ENCODE measurements around the gene FOXR1.
"Not testable (repeated sequence)": the region's sequence is repeated elsewhere in the genome, so short reads cannot be mapped to it uniquely, and the experiment has no call there.

FOXR1 gene

GRCh38 chr11:118948000-118948399 is 23.6 kb upstream of the FOXR1 start:
- no peak for DNase-seq

- DNase-seq: no peak
Measured at GRCh38 chr11:118953265-118953664, 18.3 kb upstream of the FOXR1 start.

GRCh38 chr11:118953976-118954375 is 17.6 kb upstream of the FOXR1 start:
- not testable (repeated sequence) for DNase-seq

GRCh38 chr11:118956094-118956846 is 15.3 kb upstream of the FOXR1 start, which contains the start of gene UPK2:
Gene UPK2, plus strand, starts transcription at chr11:118956298. Its CDS starts 53 bp downstream, at chr11:118956351.
- DNase-seq: peak; percentile 88

DNA sequence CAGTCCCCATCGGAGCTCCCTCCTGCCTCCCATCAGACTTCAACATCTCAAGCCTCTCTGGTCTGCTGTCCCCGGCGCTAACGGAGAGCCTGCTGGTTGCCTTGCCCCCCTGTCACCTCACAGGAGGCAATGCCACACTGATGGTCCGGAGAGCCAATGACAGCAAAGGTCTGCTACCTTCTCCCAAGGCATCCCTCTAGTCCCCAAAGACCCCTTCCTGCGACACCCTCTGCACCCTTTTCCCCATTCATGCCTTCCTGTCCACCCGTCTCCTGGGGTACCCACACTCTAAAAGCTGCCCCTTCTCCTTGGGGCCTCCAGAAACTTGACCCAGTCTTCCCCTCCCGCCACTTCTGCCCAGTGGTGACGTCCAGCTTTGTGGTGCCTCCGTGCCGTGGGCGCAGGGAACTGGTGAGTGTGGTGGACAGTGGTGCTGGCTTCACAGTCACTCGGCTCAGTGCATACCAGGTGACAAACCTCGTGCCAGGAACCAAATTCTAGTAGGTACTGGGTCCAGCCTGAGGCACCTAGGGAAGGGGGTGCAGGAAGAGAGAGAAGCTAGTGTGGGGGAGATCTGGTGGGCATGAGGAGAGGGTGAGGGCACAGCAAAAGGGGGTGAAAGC is 14.6 kb upstream of the FOXR1 start:
- no peak for DNase-seq

DNA sequence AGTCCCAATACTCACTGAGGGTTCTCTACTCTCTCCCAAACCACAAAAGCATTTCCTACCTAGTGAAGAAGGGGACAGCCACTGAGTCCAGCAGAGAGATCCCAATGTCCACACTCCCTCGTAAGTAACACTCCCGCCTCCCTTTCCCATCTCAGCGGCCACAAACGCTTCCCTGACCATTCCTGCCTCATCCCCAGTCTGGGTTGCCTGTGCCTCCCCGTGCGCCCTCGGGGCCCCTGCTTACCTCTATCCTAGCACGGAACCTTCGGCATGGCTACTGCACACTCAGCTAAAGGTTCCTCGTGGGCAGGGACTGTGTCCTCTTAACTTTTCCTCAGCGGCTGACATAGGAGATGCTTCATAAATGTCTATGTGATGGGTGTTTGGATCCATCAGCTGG is 14.0 kb upstream of the FOXR1 start:
- DNase-seq: no peak

GRCh38 chr11:118957968-118958367 is 13.6 kb upstream of the FOXR1 start:
- no peak for DNase-seq

GRCh38 chr11:118958577-118958976 is 13.0 kb upstream of the FOXR1 start:
- DNase-seq: no peak

- DNase-seq: no peak
Measured at GRCh38 chr11:118961189-118961588, 10.4 kb upstream of the FOXR1 start.

GRCh38 chr11:118961591-118961990 is 10.0 kb upstream of the FOXR1 start:
- DNase-seq: no peak

GRCh38 chr11:118969508-118969907 is 2.1 kb upstream of the FOXR1 start:
- not testable (repeated sequence) for DNase-seq

- DNase-seq: no peak
Measured at GRCh38 chr11:118973985-118974384, 2.4 kb downstream of the FOXR1 start.

DNA sequence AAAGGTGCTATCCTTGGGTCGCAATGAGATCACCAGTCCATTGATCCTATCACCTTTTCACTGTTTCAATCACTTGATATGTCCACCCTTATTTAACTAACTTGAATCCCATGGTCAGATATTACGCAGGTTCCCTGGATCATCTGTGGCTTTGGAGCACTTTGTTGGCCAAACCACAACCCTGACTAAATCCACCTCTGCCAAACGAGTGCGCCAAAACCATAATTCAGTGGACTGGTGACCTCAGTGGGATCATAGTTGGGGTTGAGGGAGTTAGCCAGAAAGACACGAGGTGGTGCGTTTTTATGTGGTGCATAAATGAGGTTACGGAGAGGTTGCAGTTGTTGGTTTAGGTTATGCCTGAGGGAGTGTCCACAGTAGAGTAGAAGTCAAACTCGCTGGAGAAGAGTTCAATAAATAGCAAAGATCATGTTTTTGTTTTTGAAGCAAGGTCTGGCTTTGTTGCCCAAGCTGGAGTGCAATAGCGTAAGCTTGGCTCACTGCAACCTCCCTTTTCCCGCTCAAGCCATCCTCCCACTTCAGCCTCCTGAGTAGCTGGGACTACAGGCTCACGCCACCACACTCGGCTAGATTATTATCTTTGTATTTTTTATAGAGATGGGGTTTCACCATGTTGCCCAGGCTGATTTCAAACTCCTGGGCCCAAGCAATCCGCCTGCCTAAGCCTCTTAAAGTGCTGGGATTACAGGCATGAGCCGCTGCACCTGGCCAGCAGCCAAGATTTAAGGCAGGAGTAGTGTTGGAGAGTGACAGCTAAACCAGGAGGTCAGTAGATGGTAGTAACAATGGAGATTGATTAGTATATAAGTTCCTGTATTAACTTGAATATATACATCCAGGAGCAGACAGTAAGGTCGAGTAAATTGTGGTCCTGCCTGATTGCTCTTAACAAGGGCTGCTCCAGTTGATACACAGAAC is 4.5 kb downstream of the FOXR1 start:
- DNase-seq: peak; percentile 42

DNA sequence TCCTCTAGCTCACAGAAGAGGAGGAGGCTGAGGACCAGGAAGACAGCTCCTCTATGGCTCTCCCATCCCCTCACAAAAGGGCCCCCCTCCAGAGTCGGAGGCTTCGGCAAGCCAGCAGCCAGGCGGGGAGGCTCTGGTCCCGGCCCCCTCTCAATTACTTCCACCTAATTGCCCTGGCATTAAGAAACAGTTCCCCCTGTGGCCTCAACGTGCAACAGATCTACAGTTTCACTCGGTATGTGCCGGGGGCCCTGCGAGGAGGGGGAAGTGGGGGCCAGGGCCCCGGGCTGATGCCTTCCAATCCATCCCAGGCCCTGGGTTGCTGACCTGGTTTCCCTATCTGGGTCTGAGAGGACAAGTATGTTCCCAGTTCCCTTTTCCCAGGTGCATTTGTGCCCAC is 7.9 kb downstream of the FOXR1 start:
- DNase-seq: no peak

DNA sequence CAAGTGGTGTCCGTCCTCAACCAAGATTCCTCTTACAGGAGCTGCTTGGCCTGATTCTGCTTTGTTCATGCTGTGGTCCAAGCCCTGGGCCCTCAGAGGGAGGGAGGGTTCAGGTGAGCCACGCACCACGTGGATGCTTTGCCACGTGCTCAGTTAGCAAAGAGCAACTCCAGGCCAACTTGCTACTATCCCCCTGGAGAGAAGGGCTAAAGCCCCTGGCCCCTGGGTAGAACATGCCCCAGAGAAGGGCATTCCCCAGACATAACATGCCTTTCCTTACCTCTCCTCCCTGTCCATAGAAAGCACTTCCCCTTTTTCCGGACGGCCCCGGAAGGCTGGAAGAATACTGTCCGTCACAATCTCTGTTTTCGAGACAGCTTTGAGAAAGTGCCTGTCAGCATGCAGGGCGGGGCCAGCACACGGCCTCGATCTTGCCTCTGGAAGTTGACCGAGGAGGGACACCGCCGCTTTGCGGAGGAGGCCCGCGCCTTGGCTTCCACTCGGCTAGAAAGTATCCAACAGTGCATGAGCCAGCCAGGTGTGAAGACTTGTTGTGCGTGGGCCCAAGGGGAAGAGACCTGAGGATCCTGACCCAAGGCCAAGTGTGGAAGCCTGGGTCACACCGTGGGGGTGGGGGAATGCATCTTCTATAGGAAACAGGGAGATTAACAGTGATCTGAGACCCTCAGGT is 8.8 kb downstream of the FOXR1 start:
- peak; percentile 44 for DNase-seq

GRCh38 chr11:118984337-118984736 is 12.8 kb downstream of the FOXR1 start:
- not testable (repeated sequence) for DNase-seq

DNA sequence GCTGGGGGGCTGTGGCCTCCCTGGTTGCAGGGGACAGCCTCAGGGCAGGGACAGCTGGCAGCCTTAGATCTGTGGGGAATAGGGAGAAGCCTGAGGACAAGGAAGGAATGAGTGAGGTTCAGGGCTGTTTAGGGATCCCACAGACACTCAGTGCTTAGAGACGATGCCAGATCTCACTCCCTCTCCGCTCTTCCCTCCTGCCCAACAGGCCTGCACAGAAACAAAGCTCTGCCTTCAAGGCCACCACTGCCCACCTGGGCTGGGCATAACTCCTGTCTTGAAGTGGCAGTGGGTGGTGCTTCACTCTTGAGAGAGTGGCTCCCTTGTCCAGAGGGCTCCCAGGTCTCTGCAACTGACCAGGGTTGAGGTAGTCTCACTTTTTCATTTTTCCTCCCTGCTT is 13.3 kb downstream of the FOXR1 start:
- no peak for DNase-seq

GRCh38 chr11:118988280-118988679 is 16.7 kb downstream of the FOXR1 start:
- DNase-seq: no peak

DNA sequence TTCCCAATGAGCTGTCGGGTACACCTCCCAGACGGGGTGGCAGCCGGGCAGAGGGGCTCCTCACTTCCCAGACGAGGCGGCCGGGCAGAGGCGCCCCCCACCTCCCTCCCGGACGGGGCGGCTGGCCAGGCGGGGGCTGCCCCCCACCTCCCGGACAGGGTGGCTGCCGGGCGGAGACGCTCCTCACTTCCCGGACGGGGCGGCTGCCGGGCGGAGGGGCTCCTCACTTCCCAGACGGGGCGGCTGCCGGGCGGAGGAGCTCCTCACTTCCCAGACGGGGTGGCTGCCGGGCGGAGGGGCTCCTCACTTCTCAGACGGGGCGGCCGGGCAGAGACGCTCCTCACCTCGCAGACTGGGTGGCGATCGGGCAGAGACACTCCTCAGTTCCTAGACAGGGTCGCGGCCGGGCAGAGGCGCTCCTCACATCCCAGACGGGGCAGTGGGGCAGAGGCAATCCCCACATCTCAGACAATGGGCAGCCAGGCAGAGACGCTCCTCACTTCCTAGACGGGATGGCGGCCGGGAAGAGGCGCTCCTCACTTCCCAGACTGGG is 20.0 kb downstream of the FOXR1 start:
- not testable (repeated sequence) for DNase-seq

GRCh38 chr11:118996926-118997626 is 25.5 kb downstream of the FOXR1 start:
- DNase-seq: no peak

- peak; percentile 93 for DNase-seq
Measured at GRCh38 chr11:118997627-118998387, 26.2 kb downstream of the FOXR1 start, which contains the start of gene CENATAC. Gene CENATAC, plus strand, starts transcription at chr11:118998138. Its CDS starts 60 bp downstream, at chr11:118998198.

All from left hindlimb (tissue), 1 donor.